Body of pancreas (tissue), 4 donors: Measurements from ENCODE around the gene RPH3AL.
"Not testable (repeated sequence)": the region's sequence is repeated elsewhere in the genome, so short reads cannot be mapped to it uniquely, and the experiment has no call there.

Experiments used
- POLR2A ChIP-seq, 3 donors: fragments of 450-650 bp; IDR thresholded peaks; one replicate each; pipeline ENCODE4 v1.6.1; 2016; ENCODE audit warnings: antibody characterized with exemption in 3 of 3, mild to moderate bottlenecking in 2 of 3
- TF ChIP-seq, protein P1 (sequence below), 7 experiments: fragments of 450-650 bp in 4 of 7; fragments of 200-600 bp in 3 of 7; sonication (generic) in 3 of 7; IDR thresholded peaks; one replicate each; pipeline ENCODE4 v1.5.1; 2016 to 2019; ENCODE audit warnings: antibody characterized with exemption in 7 of 7

DNA sequence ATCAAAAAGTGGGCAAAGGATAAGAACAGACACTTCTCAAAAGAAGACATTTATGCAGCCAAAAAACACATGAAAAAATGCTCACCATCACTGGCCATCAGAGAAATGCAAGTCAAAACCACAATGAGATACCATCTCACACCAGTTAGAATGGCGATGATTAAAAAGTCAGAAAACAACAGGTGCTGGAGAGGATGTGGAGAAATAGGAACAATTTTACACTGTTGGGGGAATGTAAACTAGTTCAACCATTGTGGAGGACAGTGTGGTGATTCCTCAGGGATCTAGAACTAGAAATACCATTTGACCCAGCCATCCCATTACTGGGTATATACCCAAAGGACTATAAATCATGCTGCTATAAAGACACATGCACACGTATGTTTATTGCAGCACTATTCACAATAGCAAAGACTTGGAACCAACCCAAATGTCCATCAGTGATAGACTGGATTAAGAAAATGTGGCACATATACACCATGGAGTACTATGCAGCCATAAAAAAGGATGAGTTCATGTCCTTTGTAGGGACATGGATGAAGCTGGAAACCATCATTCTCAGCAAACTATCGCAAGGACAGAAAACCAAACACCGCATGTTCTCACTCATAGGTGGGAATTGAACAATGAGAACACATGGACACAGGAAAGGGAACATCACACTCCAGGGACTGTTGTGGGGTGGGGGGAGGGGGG is 80.5 kb downstream of the RPH3AL start:
- TF ChIP-seq, protein P1, sequence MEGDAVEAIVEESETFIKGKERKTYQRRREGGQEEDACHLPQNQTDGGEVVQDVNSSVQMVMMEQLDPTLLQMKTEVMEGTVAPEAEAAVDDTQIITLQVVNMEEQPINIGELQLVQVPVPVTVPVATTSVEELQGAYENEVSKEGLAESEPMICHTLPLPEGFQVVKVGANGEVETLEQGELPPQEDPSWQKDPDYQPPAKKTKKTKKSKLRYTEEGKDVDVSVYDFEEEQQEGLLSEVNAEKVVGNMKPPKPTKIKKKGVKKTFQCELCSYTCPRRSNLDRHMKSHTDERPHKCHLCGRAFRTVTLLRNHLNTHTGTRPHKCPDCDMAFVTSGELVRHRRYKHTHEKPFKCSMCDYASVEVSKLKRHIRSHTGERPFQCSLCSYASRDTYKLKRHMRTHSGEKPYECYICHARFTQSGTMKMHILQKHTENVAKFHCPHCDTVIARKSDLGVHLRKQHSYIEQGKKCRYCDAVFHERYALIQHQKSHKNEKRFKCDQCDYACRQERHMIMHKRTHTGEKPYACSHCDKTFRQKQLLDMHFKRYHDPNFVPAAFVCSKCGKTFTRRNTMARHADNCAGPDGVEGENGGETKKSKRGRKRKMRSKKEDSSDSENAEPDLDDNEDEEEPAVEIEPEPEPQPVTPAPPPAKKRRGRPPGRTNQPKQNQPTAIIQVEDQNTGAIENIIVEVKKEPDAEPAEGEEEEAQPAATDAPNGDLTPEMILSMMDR (IDR thresholded peaks at IDR 0.05), result not testable (repeated sequence)
- TF ChIP-seq POLR2A (IDR thresholded peaks at IDR 0.05), result not testable (repeated sequence)
